GM03348 (cell line): Measurements from ENCODE around the gene CDKN1A.

ENCODE experiments used
- DNase-seq: peaks from one replicate; pipeline ENCODE4 v3.0.0; 2012; ENCODE audit warnings: low spot score

CDKN1A gene

GRCh38 chr6:36677059-36677749 is 1.3 kb upstream of the CDKN1A start:
- peak; percentile 55 for DNase-seq

- no peak for DNase-seq
Observed at GRCh38 chr6:36677753-36678487, 594 bp upstream of the CDKN1A start.

GRCh38 chr6:36679043-36679833 is 724 bp downstream of the CDKN1A start:
- peak; percentile 61 for DNase-seq

- no peak for DNase-seq
Observed at GRCh38 chr6:36682328-36683144, 4.0 kb downstream of the CDKN1A start.

- DNase-seq, result no peak
Observed at GRCh38 chr6:36683145-36683655, 4.7 kb downstream of the CDKN1A start.

- DNase-seq, result no peak
Observed at GRCh38 chr6:36683656-36684446, 5.3 kb downstream of the CDKN1A start.

- no peak for DNase-seq
Observed at GRCh38 chr6:36684447-36684812, 5.9 kb downstream of the CDKN1A start.

- DNase-seq, result no peak
Observed at GRCh38 chr6:36685166-36685924, 6.8 kb downstream of the CDKN1A start.

GRCh38 chr6:36685926-36686667 is 7.6 kb downstream of the CDKN1A start:
- DNase-seq, result no peak

- no peak for DNase-seq
Observed at GRCh38 chr6:36686668-36687513, 8.4 kb downstream of the CDKN1A start.

- no peak for DNase-seq
Observed at GRCh38 chr6:36688063-36688738, 9.7 kb downstream of the CDKN1A start.

- no peak for DNase-seq
Observed at GRCh38 chr6:36688739-36689075, 10.2 kb downstream of the CDKN1A start.

- no peak for DNase-seq
Observed at GRCh38 chr6:36691011-36691410, 12.5 kb downstream of the CDKN1A start.

GRCh38 chr6:36691612-36692011 is 13.1 kb downstream of the CDKN1A start:
- no peak for DNase-seq

GRCh38 chr6:36692220-36692619 is 13.7 kb downstream of the CDKN1A start:
- no peak for DNase-seq

- DNase-seq, result peak; percentile 51
Observed at GRCh38 chr6:36692861-36693702, 14.6 kb downstream of the CDKN1A start.

- no peak for DNase-seq
Observed at GRCh38 chr6:36694616-36695015, 16.1 kb downstream of the CDKN1A start.
